ENCODE results near the gene LY6G5C.

LY6G5C gene

GRCh38 chr6:31663126-31663960 is 17.5 kb downstream of the LY6G5C start:
- DNase-seq (ENCODE audit: low read depth in 2 of 2): no peak

DNA sequence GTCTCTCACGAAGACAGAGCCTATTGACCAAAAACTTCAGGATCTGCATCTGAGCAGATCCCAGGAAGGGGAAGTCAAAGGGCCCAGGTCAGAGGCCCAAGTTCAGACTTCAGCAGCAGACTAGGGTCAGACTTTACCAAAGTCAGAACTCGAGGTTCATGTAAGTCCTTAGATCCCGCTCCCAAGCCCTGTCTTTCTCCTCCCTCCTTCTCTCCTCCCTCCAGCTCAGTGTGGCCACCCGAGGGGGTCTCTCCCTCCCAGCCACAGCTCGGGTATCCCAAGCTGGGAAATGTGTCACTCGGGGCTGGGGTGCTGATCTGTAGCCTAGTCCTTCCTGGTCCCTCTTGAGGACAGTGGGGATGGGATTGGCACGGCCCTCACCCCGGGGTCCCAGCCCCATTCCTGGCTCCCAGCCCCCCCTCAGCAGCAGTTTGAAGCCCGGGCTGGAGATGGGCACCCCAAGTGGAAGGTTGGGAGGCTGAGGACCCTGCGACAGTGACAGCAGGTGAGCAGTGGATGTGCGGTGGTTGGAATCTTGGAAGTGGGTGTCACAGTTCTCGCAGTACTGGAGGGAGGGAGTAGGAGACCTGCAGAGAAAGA is 18.6 kb downstream of the LY6G5C start:
- no peak for DNase-seq (ENCODE audit: low read depth in 2 of 2)

DNA sequence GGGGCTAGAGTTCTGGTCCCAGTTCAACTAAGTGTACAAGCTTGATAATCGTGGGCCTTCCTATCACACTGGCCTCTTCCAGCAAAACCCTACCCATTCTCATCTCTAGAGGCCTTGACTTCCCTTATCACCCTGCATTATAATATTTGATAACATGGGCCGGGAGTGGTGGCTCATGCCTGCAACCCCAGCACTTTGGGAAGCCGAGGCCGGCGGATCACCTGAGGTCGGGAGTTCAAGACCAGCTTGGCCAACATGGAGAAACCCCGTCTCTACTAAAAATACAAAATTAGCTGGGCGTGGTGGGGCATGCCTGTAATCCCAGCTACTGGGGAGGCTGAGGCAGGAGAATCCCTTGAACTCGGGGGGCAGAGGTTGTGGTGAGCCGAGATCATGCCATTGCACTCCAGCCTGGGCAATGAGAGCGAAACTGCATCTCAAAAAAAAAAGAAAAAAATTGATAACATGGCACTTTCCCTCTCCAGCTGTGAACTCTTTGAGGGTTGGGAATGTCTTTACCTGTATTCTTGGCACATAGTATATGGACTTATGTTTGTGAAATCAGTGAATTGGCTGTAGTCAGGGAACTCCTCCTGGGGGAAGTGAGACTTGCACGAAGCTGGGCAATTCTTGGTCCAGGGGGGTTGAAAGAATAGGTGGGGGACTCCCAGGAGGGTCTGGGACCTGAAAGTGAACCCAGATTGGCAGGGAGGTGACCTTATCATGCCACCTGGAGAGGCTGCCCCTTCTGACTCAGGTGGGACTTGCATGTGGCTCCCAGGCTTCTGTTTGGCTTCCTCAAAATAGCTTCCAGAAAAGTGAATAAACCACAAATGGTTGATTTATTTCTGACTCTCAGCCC is 19.4 kb downstream of the LY6G5C start:
- no peak for DNase-seq (ENCODE audit: low read depth in 2 of 2)

- peak; percentile 56 to 57 for DNase-seq (ENCODE audit: low read depth in 2 of 2)
These were observed 20.2 kb downstream of the LY6G5C start, which contains the start of gene C6orf47 for GRCh38 chr6:31660381-31661261. TSS of gene C6orf47 (minus strand) at chr6:31660778. CDS start at chr6:31659947, 831 bp downstream.

DNA sequence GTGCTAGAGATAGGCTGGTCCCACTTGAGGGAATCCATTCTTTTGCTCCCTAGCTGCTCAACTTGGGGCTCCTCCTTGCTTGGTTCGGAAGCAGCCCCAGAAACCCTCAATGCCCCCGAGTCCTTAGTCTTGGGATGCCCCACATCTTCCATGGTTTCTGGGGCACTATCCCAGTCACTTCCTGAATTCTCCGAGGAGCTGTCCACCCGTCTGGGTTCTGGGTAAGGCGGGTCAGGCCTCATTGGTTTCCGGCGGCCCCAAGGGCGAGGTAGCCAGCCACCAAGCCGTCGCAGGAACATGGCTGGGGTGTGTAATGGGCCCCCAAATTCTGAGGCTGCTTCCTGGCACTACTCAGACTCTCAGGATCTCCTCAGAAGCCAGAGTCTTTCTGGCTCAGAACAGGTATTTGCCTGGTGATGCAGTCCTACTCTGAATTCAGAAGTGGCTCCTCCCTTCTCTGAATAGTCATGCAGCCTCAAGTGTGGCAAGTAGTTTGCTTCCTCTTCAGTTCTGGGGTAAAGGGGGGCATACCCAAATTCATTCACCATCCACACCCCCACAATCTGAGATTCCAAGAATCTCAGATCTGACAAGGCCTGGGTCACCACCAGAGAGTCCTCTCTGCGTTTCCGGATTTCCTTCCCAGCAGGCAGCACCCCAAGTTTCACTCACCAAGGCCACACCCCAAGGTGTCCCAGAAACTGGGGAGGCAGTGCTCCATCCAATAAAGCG is 21.1 kb downstream of the LY6G5C start:
- no peak for DNase-seq (ENCODE audit: low read depth in 2 of 2)

DNA sequence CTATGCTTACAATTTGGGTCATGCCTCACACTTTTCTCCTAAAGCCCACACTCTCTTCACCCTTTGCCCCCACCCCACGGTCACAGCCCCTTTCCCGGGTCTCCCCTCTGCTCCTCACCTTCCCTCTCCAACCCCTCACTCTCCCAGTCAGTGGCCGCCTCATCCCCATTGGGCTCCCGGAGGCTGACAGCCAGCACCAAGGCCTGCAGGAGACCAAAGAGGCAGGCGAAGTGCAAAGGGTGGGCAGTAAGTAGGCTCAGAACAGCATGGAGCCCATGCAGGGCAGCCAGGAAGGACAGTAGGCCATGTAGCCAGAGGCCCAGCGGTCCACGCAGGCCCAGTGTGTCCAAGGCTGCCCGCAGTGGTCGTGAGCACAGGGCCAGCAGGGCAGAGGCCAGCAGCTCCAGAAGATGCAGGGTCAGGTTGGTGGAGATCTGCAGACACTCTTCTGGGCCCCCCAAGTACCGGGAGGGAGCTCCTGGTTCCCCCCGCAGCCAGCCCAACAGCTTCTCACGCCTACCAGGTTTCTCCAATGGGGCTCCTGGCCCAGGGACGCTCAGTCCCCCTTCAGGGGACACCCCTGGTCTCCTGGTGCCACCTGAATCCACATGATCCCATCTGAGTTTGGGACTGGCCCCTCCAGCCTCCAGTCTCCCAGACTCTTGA is 21.8 kb downstream of the LY6G5C start:
- DNase-seq (ENCODE audit: low read depth in 2 of 2): no peak

DNA sequence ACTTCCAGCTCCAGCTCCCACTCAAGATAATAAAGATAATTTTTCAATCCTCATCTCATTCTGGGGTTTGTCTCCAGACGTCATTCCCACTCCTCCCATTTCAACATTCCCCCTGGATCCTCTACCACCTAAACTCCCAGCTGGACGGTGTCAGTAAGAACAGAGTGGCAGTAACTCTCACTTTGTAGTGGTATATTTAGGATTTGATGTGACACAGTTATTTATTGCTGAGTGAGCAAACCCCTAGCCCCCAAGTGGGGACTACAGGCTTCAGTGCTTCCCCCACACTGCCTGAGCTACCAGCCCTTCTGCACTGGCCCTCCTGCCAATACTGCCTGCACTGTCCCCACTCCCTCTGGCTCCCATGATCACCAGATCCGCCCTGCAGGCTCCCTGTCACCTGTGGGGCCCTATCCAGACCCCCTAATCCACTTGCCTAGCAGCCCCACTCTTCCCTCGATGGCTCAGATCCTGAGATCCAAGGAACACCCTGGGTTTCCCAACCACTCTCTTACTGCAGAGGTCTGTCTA is 22.6 kb downstream of the LY6G5C start:
- no peak for DNase-seq (ENCODE audit: low read depth in 2 of 2)

- DNase-seq (ENCODE audit: low read depth in 2 of 2): no peak
These were observed 23.3 kb downstream of the LY6G5C start for GRCh38 chr6:31657406-31658157.

- no peak for DNase-seq (ENCODE audit: low read depth in 2 of 2)
These were observed 25.3 kb downstream of the LY6G5C start, which contains the start of gene APOM for GRCh38 chr6:31655349-31656237. TSS of gene APOM (plus strand) at chr6:31655894. CDS start at chr6:31655967, 73 bp downstream.

DNA sequence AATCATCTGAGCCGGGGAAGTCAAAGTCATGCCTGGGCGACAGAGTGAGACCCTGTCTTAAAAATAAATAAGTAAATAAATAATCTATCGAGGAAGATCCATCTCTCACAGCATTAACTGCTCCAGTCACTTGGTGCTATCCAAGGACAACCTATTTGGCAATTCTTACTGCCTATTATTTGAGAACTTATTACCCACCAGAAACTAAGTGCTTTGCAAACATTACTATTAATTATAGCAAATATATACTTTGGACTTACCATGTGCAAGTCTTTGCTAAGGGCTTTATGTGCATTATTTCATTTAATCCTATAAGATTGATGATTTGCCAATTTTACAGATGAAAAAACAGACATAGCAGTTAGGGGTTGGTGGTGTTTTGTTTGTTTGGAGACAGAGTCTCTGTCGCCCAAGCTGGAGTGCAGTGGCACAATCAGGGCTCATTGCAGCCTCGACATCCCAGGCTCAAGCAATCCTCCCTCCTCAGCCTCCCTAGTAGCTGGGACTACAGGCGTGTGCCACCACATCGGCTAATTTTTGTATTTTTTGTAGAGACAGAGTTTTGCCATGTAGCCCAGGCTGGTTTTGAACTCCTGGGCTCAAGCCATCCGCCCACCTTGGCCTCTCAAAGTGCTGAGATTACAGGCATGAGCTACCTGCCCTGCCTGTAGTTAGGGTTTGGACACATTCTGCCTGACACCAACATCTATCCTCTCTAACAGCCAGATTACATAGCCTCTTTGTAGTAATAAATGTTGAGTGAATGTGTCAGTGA is 26.1 kb downstream of the LY6G5C start:
- DNase-seq (ENCODE audit: low read depth in 2 of 2): no peak

DNA sequence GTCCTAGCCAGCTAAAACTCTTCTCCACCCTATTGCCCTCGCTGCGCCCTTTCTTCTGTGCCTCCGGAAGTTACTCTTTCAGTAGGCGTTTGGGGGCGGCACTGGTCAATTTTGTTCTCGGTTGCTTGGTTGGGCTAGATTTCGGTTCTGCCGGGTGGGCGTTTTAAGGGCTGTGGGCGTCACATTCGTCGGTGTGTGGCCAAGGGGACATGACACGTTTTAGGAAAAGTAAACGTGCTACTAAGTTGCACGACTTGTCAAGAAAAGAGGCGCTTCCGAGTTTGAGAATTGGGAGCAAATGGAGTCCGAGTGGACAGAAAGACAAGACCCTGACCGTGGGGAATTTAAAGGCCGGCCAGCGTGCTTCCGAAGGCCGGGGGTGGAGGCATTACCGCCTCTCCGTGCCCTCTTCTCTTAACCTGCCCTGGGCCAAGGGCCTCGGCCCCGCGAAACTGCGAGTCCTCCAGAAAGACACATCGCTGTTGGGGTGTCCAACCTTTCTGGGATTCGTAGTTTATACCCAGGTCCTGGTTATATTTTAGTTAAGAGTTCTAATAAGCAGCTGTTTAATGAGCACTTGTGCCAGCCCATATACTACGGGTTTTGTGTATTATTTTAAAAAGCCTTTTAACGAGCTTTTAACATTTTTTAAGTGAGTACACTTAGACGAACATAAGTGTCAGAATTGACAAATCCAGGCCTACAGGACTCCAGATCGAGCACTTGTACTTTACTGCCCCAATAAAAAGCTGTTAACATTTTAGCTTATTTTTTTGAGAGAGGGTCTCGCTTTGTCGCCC is 27.7 kb downstream of the LY6G5C start:
- no peak for DNase-seq (ENCODE audit: low read depth in 2 of 2)

GRCh38 chr6:31651602-31652191 is 29.2 kb downstream of the LY6G5C start:
- DNase-seq (ENCODE audit: low read depth in 2 of 2): no peak

- no peak for DNase-seq (ENCODE audit: low read depth in 2 of 2)
These were observed 35.5 kb downstream of the LY6G5C start for GRCh38 chr6:31645325-31645724.

DNA sequence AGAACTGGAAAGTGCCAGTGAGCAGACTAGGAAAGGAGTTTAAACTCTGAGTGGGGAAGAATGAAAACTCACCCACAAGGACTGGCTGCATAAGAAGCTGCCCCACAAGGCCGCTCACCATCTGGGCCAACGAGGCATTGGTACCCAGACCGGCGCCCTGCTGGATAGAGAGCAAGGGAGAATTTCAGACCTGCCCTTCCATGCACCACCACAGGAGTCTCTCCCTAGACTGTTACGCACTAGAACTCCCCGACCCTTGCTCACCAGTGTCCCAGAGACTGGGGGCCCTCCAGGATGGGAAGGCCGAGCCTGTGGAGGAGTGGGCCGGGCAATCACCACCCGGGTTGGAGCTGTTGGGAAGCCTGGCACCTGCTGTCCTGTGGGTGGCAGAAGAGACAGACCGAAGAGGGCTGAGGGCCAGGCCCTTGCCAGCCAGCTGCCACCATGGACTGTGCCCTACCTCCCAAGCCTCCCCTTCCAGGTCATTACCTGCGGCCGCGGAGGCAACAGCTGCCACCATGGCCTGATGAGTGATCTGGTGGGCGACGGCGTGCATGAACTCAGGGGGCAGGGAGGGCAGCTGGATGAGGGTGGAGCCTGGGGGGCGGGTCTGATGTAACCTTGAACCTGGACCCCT is 36.9 kb downstream of the LY6G5C start:
- DNase-seq (ENCODE audit: low read depth in 2 of 2): no peak

DNA sequence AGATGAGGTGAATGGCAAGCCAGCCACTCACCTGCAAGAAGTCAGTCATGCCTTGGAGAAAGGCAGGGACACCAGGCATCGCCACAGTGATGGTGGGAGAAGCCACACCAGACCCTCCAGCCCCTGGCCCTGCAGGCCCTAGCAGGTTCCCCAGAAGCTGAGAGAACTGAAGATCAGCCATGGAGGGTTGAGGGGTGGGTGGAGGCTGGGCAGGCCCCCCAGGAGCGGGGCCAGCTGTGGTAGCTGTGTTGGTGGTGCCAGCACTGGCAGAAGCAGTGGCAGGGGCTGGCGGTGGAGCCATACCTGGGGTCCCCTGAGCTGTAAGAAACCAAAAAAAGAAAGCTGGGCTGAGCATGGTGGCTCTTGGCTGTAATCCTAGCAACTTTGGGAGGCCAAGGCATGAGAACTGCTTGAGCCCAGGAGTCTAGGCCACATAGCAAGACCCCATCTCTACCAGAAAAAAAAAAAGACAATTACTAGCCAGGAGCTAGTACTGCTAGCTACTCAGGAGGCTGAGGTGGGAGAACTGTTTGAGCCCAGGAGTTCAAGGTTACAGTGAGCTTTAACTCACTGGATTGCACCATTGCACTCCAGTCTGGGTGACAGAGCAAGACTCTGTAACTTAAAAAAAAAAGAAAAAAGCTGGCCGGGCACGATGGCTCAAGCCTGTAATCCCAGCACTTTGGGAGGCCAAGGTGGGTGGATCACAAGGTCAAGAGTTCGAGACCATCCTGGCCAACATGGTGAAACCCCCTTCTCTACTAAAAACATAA is 37.9 kb downstream of the LY6G5C start:
- no peak for DNase-seq (ENCODE audit: low read depth in 2 of 2)

Measured in stimulated activated CD8-positive, alpha-beta memory T cell treated with anti-CD3 and anti-CD28 coated beads, Interleukin-7, amount 100 ng/mL, for 1 hour (primary cell).